Muscle layer of duodenum (tissue), 2 donors: ENCODE data around the gene ABCA6.
"Not testable (repeated sequence)": the region's sequence is repeated elsewhere in the genome, so short reads cannot be mapped to it uniquely, and the experiment has no call there.

Experiments used
- H3K27ac ChIP-seq: one replicate; pipeline ENCODE4 v1.7.0; 2013; ENCODE audit warnings: mild to moderate bottlenecking, low read length
- H3K27me3 ChIP-seq: one replicate; pipeline ENCODE4 v1.7.0; 2013; ENCODE audit warnings: low read depth, mild to moderate bottlenecking, control low read depth, low read length
- H3K36me3 ChIP-seq, 2 donors: one replicate each; pipeline ENCODE4 v1.7.0; 2013; ENCODE audit warnings: low read length in 2 of 2, control low read depth in 1 of 2, mild to moderate bottlenecking in 1 of 2; ENCODE audit not compliant: insufficient read depth in 2 of 2, control insufficient read depth in 1 of 2
- H3K4me1 ChIP-seq, 2 donors: one replicate each; pipeline ENCODE4 v1.7.0; 2013; ENCODE audit warnings: low read length in 2 of 2, mild to moderate bottlenecking in 2 of 2, control low read depth in 1 of 2, moderate library complexity in 1 of 2; ENCODE audit not compliant: insufficient read depth in 2 of 2, control insufficient read depth in 1 of 2
- H3K4me3 ChIP-seq, 2 donors: one replicate each; pipeline ENCODE4 v1.7.0; 2013; ENCODE audit warnings: low read length in 2 of 2, low read depth in 1 of 2, mild to moderate bottlenecking in 1 of 2
- H3K9me3 ChIP-seq, 2 donors: one replicate each; pipeline ENCODE4 v1.7.0; 2013; ENCODE audit warnings: low read length in 2 of 2, control low read depth in 1 of 2, mild to moderate bottlenecking in 1 of 2; ENCODE audit not compliant: control insufficient read depth in 1 of 2
- donor health status: healthy.

ABCA6 gene

GRCh38 chr17:69070378-69071232 is 71.1 kb downstream of the ABCA6 start:
- not testable (repeated sequence) for H3K4me1 ChIP-seq, H3K36me3 ChIP-seq, H3K27me3 ChIP-seq, H3K27ac ChIP-seq, H3K4me3 ChIP-seq
- peaks cover 0 to 10% of the 10 kb centered on the region in 2 donors for H3K9me3 ChIP-seq

- Histone ChIP-seq H3K9me3 (peaks cover 0 to 4% of the 10 kb centered on the region in 2 donors), H3K4me3 (no peak overlapping the region), H3K36me3 (no peaks in the 10 kb centered on the region), H3K27me3 (no peaks in the 10 kb centered on the region), H3K4me1 (no peaks in the 10 kb centered on the region), H3K27ac (no peak overlapping the region)
Observed at GRCh38 chr17:69069226-69069750, 72.4 kb downstream of the ABCA6 start.

- Histone ChIP-seq H3K27ac (no peak overlapping the region), H3K27me3 (no peaks in the 10 kb centered on the region), H3K4me1 (no peaks in the 10 kb centered on the region), H3K36me3 (no peaks in the 10 kb centered on the region), H3K4me3 (no peak overlapping the region), H3K9me3 (no peaks in the 10 kb centered on the region)
Observed at GRCh38 chr17:69067274-69068047, 74.2 kb downstream of the ABCA6 start.

GRCh38 chr17:69066482-69066881 is 75.2 kb downstream of the ABCA6 start:
- Histone ChIP-seq H3K27me3 (no peaks in the 10 kb centered on the region), H3K36me3 (no peaks in the 10 kb centered on the region), H3K4me3 (no peak overlapping the region), H3K4me1 (no peaks in the 10 kb centered on the region), H3K27ac (no peak overlapping the region), H3K9me3 (no peaks in the 10 kb centered on the region)

GRCh38 chr17:69065113-69065512 is 76.6 kb downstream of the ABCA6 start:
- no peaks in the 10 kb centered on the region for H3K27me3 ChIP-seq
- no peak overlapping the region for H3K27ac ChIP-seq
- H3K4me3 ChIP-seq = no peak overlapping the region
- H3K36me3 ChIP-seq = no peaks in the 10 kb centered on the region
- H3K4me1 ChIP-seq = peaks cover 0 to 4% of the 10 kb centered on the region in 2 donors
- H3K9me3 ChIP-seq = no peaks in the 10 kb centered on the region

GRCh38 chr17:69064476-69064875 is 77.2 kb downstream of the ABCA6 start:
- H3K27ac ChIP-seq = no peak overlapping the region
- no peaks in the 10 kb centered on the region for H3K36me3 ChIP-seq
- no peaks in the 10 kb centered on the region for H3K9me3 ChIP-seq
- peaks cover 0 to 4% of the 10 kb centered on the region in 2 donors for H3K4me1 ChIP-seq
- H3K27me3 ChIP-seq = no peaks in the 10 kb centered on the region
- H3K4me3 ChIP-seq = no peak overlapping the region

GRCh38 chr17:69064001-69064400 is 77.7 kb downstream of the ABCA6 start:
- peaks cover 0 to 4% of the 10 kb centered on the region in 2 donors for H3K4me1 ChIP-seq
- H3K9me3 ChIP-seq = no peaks in the 10 kb centered on the region
- no peaks in the 10 kb centered on the region for H3K36me3 ChIP-seq
- no peak overlapping the region for H3K4me3 ChIP-seq
- H3K27ac ChIP-seq = no peak overlapping the region
- no peaks in the 10 kb centered on the region for H3K27me3 ChIP-seq

GRCh38 chr17:69062860-69063581 is 78.7 kb downstream of the ABCA6 start:
- Histone ChIP-seq H3K27me3 (no peaks in the 10 kb centered on the region), H3K4me1 (peaks cover 0 to 4% of the 10 kb centered on the region in 2 donors), H3K9me3 (no peaks in the 10 kb centered on the region), H3K27ac (no peak overlapping the region), H3K4me3 (no peak overlapping the region), H3K36me3 (no peaks in the 10 kb centered on the region)

GRCh38 chr17:69061721-69062556 is 79.8 kb downstream of the ABCA6 start:
- Histone ChIP-seq H3K27me3 (no peaks in the 10 kb centered on the region), H3K4me3 (no peak overlapping the region), H3K36me3 (no peaks in the 10 kb centered on the region), H3K27ac (no peak overlapping the region), H3K9me3 (peaks cover 0 to 3% of the 10 kb centered on the region in 2 donors), H3K4me1 (peaks cover 0 to 4% of the 10 kb centered on the region in 2 donors)

- peak within 1 kb of the TSS in 1 of 2 donors; percentile 31 for H3K4me3 ChIP-seq
- peaks cover 0 to 4% of the 10 kb centered on the region in 2 donors for H3K4me1 ChIP-seq
- no peaks in the 10 kb centered on the region for H3K36me3 ChIP-seq
- peak within 1 kb of the TSS; percentile 20 for H3K27ac ChIP-seq
- H3K9me3 ChIP-seq = peaks cover 0 to 3% of the 10 kb centered on the region in 2 donors
- H3K27me3 ChIP-seq = no peaks in the 10 kb centered on the region
Observed at GRCh38 chr17:69060822-69061221, 80.9 kb downstream of the ABCA6 start, which contains the start of gene ABCA9. Gene ABCA9 (minus strand): TSS chr17:69060927. CDS start chr17:69051126, 9,801 bp downstream.
